GM19438 (cell line): ENCODE measurements around the gene SCN8A.

ENCODE experiments used
- ATAC-seq: cut with Tn5 transposase; IDR thresholded peaks from one replicate; pipeline ENCODE4 v1.9.1; 2021; ENCODE audit warnings: low read depth; ENCODE audit not compliant: unreplicated experiment

Gene SCN8A

GRCh38 chr12:51811203-51812202, 220.5 kb downstream of the SCN8A start:
- no peak for ATAC-seq

DNA sequence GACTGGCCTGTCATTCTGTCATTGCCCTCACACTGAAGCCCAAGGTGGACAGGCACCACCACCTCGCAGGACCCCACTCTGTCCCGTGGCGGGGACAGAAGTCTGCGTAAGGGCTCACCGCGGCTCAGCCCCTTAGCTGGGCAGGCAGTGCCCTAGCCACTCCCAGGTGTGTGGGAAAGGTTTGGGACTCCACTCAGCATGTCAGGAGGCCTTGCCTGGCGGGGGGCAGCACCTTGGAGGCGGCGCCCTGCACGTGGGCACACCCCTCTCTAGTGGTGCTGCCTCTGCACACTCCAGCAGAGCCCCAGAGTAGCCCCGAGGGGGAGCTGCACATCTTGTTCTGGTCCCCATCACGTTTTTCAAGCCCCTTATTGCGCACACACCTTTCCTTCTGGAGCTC, 221.8 kb downstream of the SCN8A start:
- ATAC-seq: no peak

DNA sequence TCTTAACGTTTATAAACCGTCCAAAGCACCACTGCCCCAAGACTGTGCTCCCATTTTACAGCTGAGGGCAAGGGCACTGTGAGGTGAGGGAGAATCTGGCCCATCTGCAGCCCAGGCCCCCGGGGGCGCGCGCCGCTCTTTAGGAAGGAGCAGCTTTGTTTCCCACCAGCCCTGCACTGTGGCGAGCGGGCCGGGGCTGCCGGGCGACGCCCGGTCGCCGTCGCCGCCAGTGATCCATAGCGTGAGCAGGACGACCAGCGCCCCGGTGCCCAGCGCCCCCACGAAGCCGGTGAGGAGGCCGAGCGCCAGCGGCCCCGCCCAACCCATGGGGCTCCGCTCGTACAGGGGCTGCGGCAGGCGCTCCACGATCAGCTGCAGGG, 222.9 kb downstream of the SCN8A start:
- no peak for ATAC-seq

- ATAC-seq: no peak
These were observed 223.5 kb downstream of the SCN8A start for GRCh38 chr12:51814311-51815088.

DNA sequence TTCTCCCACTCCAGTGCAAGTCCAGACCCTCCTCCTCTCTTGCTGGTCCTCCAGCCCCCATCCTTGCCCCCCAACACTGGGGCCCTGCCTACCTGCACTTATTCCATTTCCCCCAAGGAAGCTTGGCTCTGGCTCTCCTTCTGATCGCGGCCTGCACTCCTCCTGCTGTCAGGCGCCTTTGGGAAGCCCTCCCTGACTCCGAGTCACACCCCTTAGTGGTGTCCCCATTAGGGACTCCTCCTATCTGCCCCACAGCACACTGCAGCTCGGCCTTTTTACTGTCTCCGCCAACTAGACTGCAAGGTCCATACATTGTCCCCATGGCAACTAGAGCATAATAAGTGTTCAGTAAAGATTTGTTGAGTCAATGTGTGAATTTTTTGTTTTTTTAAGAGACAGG, 224.5 kb downstream of the SCN8A start:
- no peak for ATAC-seq

- no peak for ATAC-seq
These were observed 226.3 kb downstream of the SCN8A start for GRCh38 chr12:51817027-51817953.

GRCh38 chr12:51818086-51818485, 227.1 kb downstream of the SCN8A start:
- no peak for ATAC-seq

DNA sequence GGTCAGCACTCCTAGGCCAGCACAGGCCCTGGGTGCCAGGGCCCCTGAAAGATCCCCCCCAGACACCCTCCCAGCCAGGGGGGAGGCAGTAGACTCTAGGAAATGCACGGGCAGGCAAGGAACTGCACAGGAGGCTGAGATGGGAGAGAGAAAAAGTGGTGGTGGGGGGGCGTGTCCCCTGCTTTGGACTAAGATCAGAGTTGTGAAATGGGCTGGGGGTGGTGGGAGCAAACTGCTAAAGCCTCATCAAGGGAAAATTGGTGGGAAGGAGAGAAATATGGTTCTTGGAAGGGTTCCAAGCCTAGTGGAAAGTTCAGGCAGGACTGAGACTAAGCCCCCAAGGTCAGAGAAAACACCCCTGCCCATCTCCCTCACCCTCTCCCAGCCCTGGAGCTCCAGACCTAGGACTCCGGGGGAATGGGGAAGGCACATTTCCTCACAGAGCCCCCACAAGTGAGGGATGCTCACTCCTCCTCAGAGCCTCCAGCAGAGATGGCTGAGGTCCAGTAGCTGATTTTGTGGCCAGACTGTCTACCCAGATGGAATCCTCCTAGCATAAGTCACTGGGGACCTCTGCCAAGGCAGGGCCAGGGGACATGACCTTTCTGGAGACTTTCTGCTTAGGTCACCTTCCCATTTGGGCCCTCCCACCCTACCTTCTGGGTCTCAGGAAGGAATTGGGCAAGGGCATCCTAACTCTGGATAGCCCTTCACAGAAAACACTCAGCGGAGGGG, 227.7 kb downstream of the SCN8A start:
- no peak for ATAC-seq

GRCh38 chr12:51819736-51820525, 228.9 kb downstream of the SCN8A start:
- ATAC-seq: no peak

- ATAC-seq: no peak
These were observed 229.8 kb downstream of the SCN8A start for GRCh38 chr12:51820526-51821439.

- ATAC-seq: no peak
These were observed 230.6 kb downstream of the SCN8A start for GRCh38 chr12:51821440-51822260.

GRCh38 chr12:51822261-51822616, 231.2 kb downstream of the SCN8A start:
- ATAC-seq: no peak

DNA sequence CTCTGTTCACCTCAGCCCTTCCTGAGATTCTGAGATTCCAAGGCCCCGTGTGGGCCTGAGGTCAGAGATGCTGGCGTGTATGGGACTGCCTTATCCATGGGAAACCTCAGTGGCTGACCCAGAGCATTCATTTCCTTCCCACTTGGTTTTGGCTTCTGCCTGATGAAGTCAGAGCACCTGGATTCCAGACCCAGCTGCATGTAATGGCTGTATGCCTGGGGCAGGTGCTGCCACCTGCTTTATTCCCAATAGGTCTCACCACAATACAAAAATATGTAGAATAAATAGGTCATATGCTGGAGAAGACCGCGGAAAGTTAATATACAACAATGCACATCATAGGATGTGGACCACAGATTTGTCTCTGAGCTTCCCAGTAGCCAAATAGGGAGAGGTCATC, 231.9 kb downstream of the SCN8A start:
- no peak for ATAC-seq

GRCh38 chr12:51823875-51824565, 233.0 kb downstream of the SCN8A start:
- ATAC-seq: no peak

- ATAC-seq: no peak
These were observed 234.2 kb downstream of the SCN8A start for GRCh38 chr12:51825216-51825615.

GRCh38 chr12:51826881-51827280, 235.8 kb downstream of the SCN8A start:
- ATAC-seq: no peak
